HepG2 (cell line): Measurements from ENCODE around the gene INO80. TPM values are rescaled to one million over a fixed set of nuclear protein-coding genes. Genes with fewer than 3 reads are reported as not detected.

ENCODE experiments used
- ATAC-seq: fragments of 200-7000 bp; cut with Tn5 transposase; 3 replicates; pipeline ENCODE4 v1.9.1; 2020; ENCODE audit warnings: mild to moderate bottlenecking, moderate library complexity
- BruUV-seq: library from RNA; stranded (reverse); fragments of 400-500 nt; replicated peaks from 2 replicates; lab custom pipeline; 2021; lab: Mats Ljungman, UMichigan
- CTCF ChIA-PET: fragments of 300-600 bp; formaldehyde crosslinking; extraction: SDS; loops from one replicate; lab custom pipeline; 2021; ENCODE audit warnings: low total read pairs, inconsistent platforms, low intra/inter-chr PET ratio; lab: Yijun Ruan, JAX
- POLR2A ChIA-PET: fragments of 350-600 bp; sonication (Branson Sonifier 250); formaldehyde crosslinking; loops from one replicate; lab custom pipeline; 2020; ENCODE audit warnings: antibody characterized with exemption, inconsistent platforms; lab: Yijun Ruan, JAX
- DNase-seq: peaks from one replicate; pipeline ENCODE4 v3.0.0-alpha.2; 2015; ENCODE audit warnings: low spot score
- FAIRE-seq: peaks from 3 replicates; lab custom pipeline; 2011; peaks lifted over from hg19 to GRCh38; lab: Jason Lieb, UNC
- H2AFZ ChIP-seq: one replicate; pipeline ENCODE4 v1.6.1; 2011; ENCODE audit warnings: low read length, inconsistent platforms
- H3K27ac ChIP-seq: fragments of 300-600 bp; 3 replicates; pipeline ENCODE4 v1.8.0; 2011; ENCODE audit warnings: mixed run types, mild to moderate bottlenecking, mixed read lengths, low read length, inconsistent platforms; ENCODE audit not compliant: insufficient read depth; ENCODE audit errors: extremely low read length
- H3K27me3 ChIP-seq, 2 experiments: fragments of 200-600 bp in 1 of 2; 2 replicates in 1 of 2; 3 replicates in 1 of 2; pipeline versions ENCODE4 v1.6.0 to v1.8.0; 2011; ENCODE audit warnings: low read length in 2 of 2, mild to moderate bottlenecking in 2 of 2, moderate library complexity in 2 of 2, inconsistent platforms in 1 of 2; ENCODE audit not compliant: insufficient read depth in 2 of 2, control insufficient read depth in 1 of 2
- H3K36me3 ChIP-seq, 2 experiments: fragments of 200-600 bp in 1 of 2; replicated peaks in 1 of 2; 2 replicates in 1 of 2; 3 replicates in 1 of 2; pipeline versions ENCODE4 v1.5.1 to v1.8.0; 2011; ENCODE audit warnings: low read length in 2 of 2, inconsistent platforms in 1 of 2; ENCODE audit not compliant: insufficient read depth in 2 of 2, control insufficient read depth in 1 of 2
- H3K4me1 ChIP-seq: 2 replicates; pipeline ENCODE4 v1.5.1; 2012; ENCODE audit warnings: low read length, inconsistent platforms; ENCODE audit not compliant: insufficient read depth
- H3K4me2 ChIP-seq: 2 replicates; pipeline ENCODE4 v1.6.0; 2011; ENCODE audit warnings: low read depth, low read length, inconsistent platforms
- H3K4me3 ChIP-seq, 3 experiments: fragments of 200-600 bp in 1 of 3; sonication (generic), shearing (Covaris generic) in 1 of 3; replicated peaks in 1 of 3; 2 replicates each; pipeline ENCODE4 v1.5.1; 2011 to 2016; ENCODE audit warnings: low read length in 3 of 3, inconsistent platforms in 2 of 3, low read depth in 2 of 3, mild to moderate bottlenecking in 2 of 3, control low read depth in 1 of 3, mixed read lengths in 1 of 3; ENCODE audit not compliant: insufficient read depth in 1 of 3
- H3K79me2 ChIP-seq: one replicate; pipeline ENCODE4 v1.6.1; 2011; ENCODE audit warnings: low read length, inconsistent platforms; ENCODE audit not compliant: insufficient read depth
- H3K9ac ChIP-seq: 2 replicates; pipeline ENCODE4 v1.6.0; 2011; ENCODE audit warnings: mild to moderate bottlenecking, low read depth, low read length, inconsistent platforms; ENCODE audit not compliant: insufficient read depth
- H3K9me3 ChIP-seq: 2 replicates; pipeline ENCODE4 v1.5.1; 2012; ENCODE audit warnings: mild to moderate bottlenecking, low read length
- H4K20me1 ChIP-seq: 2 replicates; pipeline ENCODE4 v1.6.0; 2011; ENCODE audit warnings: inconsistent platforms, mild to moderate bottlenecking, low read length, moderate library complexity; ENCODE audit not compliant: insufficient read depth
- ATF2 ChIP-seq: sonication (generic); formaldehyde crosslinking; IDR thresholded peaks from 2 replicates; pipeline ENCODE4 v1.4.0; 2020; ENCODE audit warnings: missing genetic modification reagents
- GFI1 ChIP-seq: sonication (generic); formaldehyde crosslinking; IDR thresholded peaks from 2 replicates; pipeline ENCODE4 v1.5.0; 2020; ENCODE audit warnings: missing genetic modification reagents, mild to moderate bottlenecking, borderline replicate concordance
- HNF1A ChIP-seq, 2 experiments: sonication (generic) in 1 of 2; formaldehyde crosslinking in 1 of 2; IDR thresholded peaks; 2 replicates each; pipeline versions ENCODE4 v1.4.0 to v1.6.1; 2016 to 2020; ENCODE audit warnings: borderline replicate concordance in 1 of 2, low read depth in 1 of 2, mild to moderate bottlenecking in 1 of 2, missing genetic modification reagents in 1 of 2
- KAT2B ChIP-seq: fragments of 150-350 bp; IDR thresholded peaks from 2 replicates; pipeline ENCODE4 v1.6.1; 2014; ENCODE audit warnings: low read depth, low read length, borderline replicate concordance
- NR2F6 ChIP-seq, 2 experiments: IDR thresholded peaks; 2 replicates each; pipeline ENCODE4 v1.6.1; 2016; ENCODE audit warnings: antibody characterized with exemption in 1 of 2, mild to moderate bottlenecking in 1 of 2
- PRDM10 ChIP-seq: sonication (generic); formaldehyde crosslinking; IDR thresholded peaks from 2 replicates; pipeline ENCODE4 v1.4.0; 2020; ENCODE audit warnings: low read depth, missing genetic modification reagents
- RAD21 ChIP-seq: fragments of 450-650 bp; formaldehyde crosslinking; IDR thresholded peaks from 2 replicates; pipeline ENCODE4 v1.5.0; 2020; ENCODE audit warnings: mild to moderate bottlenecking
- RBM22 ChIP-seq: fragments of 200-400 bp; formaldehyde crosslinking; optimal IDR thresholded peaks from 2 replicates; pipeline ENCODE3; 2017; ENCODE audit warnings: mild to moderate bottlenecking, low read length, moderate library complexity
- ZBTB42 ChIP-seq: sonication (generic); formaldehyde crosslinking; IDR thresholded peaks from 2 replicates; pipeline ENCODE4 v1.5.0; 2020; ENCODE audit warnings: mild to moderate bottlenecking, missing genetic modification reagents
- ZFP1 ChIP-seq: IDR thresholded peaks from 2 replicates; pipeline ENCODE4 v1.6.1; 2016
- ZNF337 ChIP-seq: sonication (generic); formaldehyde crosslinking; IDR thresholded peaks from 2 replicates; pipeline ENCODE4 v1.5.1; 2020; ENCODE audit warnings: missing genetic modification reagents, low read depth, mild to moderate bottlenecking, borderline replicate concordance
- ZNF354B ChIP-seq: sonication (generic); formaldehyde crosslinking; IDR thresholded peaks from 2 replicates; pipeline ENCODE4 v1.8.0; 2022; ENCODE audit warnings: mild to moderate bottlenecking, missing genetic modification reagents
- ZNF44 ChIP-seq: sonication (generic); formaldehyde crosslinking; IDR thresholded peaks from 2 replicates; pipeline ENCODE4 v1.5.1; 2020; ENCODE audit warnings: mild to moderate bottlenecking, missing genetic modification reagents
- ZNF564 ChIP-seq: sonication (generic); formaldehyde crosslinking; IDR thresholded peaks from 2 replicates; pipeline ENCODE4 v1.8.1; 2023; ENCODE audit warnings: mild to moderate bottlenecking, missing genetic modification reagents
- ZNF782 ChIP-seq: sonication (generic); formaldehyde crosslinking; IDR thresholded peaks from 2 replicates; pipeline ENCODE4 v1.4.0; 2020; ENCODE audit warnings: missing genetic modification reagents, mild to moderate bottlenecking, borderline replicate concordance
- WGBS: methylation state at CpG from one replicate; pipeline ENCODE4 v1.1.6; 2017; ENCODE audit warnings: low lambda C conversion rate; 5-methylcytosine and 5-hydroxymethylcytosine counted together
- in situ Hi-C: cut with HindIII; loops from 2 replicates; pipeline ENCODE4 v1.10.0; 2017; ENCODE audit warnings: low pct_unique_long_range_greater_than_20kb; ENCODE audit not compliant: extremely low pct_ligation_motif_present
- intact Hi-C: fragments of 100-400 bp; cut with micrococcal nuclease; formaldehyde crosslinking; loops from one replicate; pipeline ENCODE4 v1.10.0; 2022; ENCODE audit not compliant: unreplicated experiment
- polyA plus RNA-seq, 8 experiments: library from polyadenylated mRNA; depleted of rRNA in 3 of 8; stranded (reverse) in 7 of 8; unstranded in 1 of 8; fragments of >200 nt; fragmentation: Illumina TruSeq in 4 of 8; extraction: Trizol in 4 of 8; gene quantifications; 2 replicates each; pipeline versions ENCODE4 v1.2.1 to v1.2.3, GENCODE V29; 2011 to 2016; ENCODE audit warnings: low read depth in 4 of 8, missing spikeins in 1 of 8, mixed read lengths in 1 of 8; ENCODE audit not compliant: insufficient read depth in 1 of 8
- total RNA-seq, 5 experiments: library from RNA; depleted of rRNA; stranded (reverse); fragments of >200 nt; fragmentation: Illumina TruSeq; extraction: Trizol; gene quantifications; 2 replicates each; pipeline ENCODE4 v1.2.3, GENCODE V29; 2016; ENCODE audit warnings: low read depth in 1 of 5

INO80 gene
- total and polyA plus RNA-seq, 2 of the 13 experiments (the other 11 are each of a cell fraction or from before 2014, with no cell fraction given) = 3.6 to 14.8 TPM

- WGBS = 69% methylated on average over 5 of the region's 5 CpGs
- H3K79me2 ChIP-seq = no peaks in the 10 kb centered on the region
- peaks cover 13 to 48% of the 10 kb centered on the region in 2 experiments for H3K36me3 ChIP-seq
- H3K9me3 ChIP-seq = no peaks in the 10 kb centered on the region
- no peak overlapping the region for H3K4me3 ChIP-seq
- H3K4me1 ChIP-seq = peaks cover 34% of the 10 kb centered on the region
- H3K4me2 ChIP-seq = no peak overlapping the region
- CTCF ChIA-PET = interaction anchor here (0.7 to 3.7 kb wide), 2 partner anchors 92 to 118 kb away, joined by 3 to 44 read pairs; no protein-coding TSS in a partner anchor
- no peak overlapping the region for H2AFZ ChIP-seq
- H3K27me3 ChIP-seq = no peaks in the 10 kb centered on the region
- peak; percentile 71 for ATAC-seq
- FAIRE-seq = peak; percentile 21
- intact Hi-C loops (loop anchor here (10.0 kb wide), 1 partner anchor 162 kb away; no protein-coding TSS in a partner anchor), in situ Hi-C loops (loop anchor here (5.0 kb wide), 1 partner anchor 115 kb away; no protein-coding TSS in a partner anchor)
- peak; percentile 28 for DNase-seq
- BruUV-seq = no TSS peak
- no peak overlapping the region for H3K27ac ChIP-seq
- POLR2A ChIA-PET = no interaction called here
- no peak overlapping the region for H3K9ac ChIP-seq
- no peaks in the 10 kb centered on the region for H4K20me1 ChIP-seq
- TF ChIP-seq PRDM10 (CRISPR knock-in tag) (no peak), RBM22 (peak; percentile 43), RAD21 (peak; percentile 60; the same call in 1 of the 2 replicates), ZNF564 (CRISPR knock-in tag) (no peak), ZNF337 (no peak), ATF2 (CRISPR knock-in tag) (no peak), ZBTB42 (CRISPR knock-in tag) (no peak), ZNF44 (CRISPR knock-in tag) (no peak), ZNF354B (CRISPR knock-in tag) (no peak), ZFP1 (CRISPR knock-in tag) (no peak), HNF1A (IDR thresholded peaks at IDR 0.05; ENCODE audit: low read depth) (no peak), HNF1A (CRISPR knock-in tag; IDR thresholded peaks at IDR 0.05; ENCODE audit: borderline replicate concordance) (no peak), NR2F6 (IDR thresholded peaks at IDR 0.05) (no peak), NR2F6 (CRISPR knock-in tag; IDR thresholded peaks at IDR 0.05) (no peak), GFI1 (no peak), ZNF782 (CRISPR knock-in tag) (no peak), KAT2B (no peak)
Observed at GRCh38 chr15:41022487-41023090, 93.5 kb downstream of the INO80 start.
